ENCODE data around the gene HECTD2.

DNA sequence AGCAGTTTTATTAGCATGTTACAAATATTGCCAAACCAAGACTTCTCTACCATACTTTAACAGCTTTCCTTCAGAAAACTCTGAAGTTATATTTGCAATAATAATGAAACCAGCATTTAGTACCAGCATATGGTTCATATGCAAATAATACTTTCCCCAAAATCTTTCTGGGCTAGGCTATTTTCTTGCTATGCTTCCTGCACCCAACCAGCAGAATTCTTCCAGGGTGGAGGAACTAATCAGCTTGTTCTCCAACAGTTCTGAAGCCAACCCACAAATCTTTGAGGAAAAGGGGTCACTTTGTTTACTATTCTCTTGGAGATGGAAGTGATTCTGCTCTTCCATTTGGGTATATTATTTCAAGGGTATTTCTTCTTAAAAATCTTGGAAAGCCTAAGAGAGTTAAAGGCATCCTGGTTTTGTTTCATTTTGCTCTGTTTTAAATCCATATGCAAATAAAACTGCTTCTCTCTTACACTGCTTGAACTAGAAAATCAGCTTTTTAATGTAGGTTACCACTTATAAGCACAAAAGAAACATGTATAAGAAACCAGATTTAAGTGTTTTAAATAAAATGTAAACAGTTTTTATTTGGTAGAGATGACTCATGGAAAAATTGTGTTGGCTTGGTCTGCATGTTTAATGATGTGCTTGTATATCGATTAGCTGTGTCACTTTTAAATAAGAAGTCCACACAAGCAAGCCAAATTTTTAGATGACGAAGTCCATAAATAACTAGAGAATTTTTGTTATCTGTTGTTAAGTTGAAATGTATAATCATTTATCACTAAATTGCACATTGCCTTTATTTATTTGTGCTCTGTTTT lies 103.7 kb downstream of the HECTD2 start:
- TF ChIP-seq, protein P1, sequence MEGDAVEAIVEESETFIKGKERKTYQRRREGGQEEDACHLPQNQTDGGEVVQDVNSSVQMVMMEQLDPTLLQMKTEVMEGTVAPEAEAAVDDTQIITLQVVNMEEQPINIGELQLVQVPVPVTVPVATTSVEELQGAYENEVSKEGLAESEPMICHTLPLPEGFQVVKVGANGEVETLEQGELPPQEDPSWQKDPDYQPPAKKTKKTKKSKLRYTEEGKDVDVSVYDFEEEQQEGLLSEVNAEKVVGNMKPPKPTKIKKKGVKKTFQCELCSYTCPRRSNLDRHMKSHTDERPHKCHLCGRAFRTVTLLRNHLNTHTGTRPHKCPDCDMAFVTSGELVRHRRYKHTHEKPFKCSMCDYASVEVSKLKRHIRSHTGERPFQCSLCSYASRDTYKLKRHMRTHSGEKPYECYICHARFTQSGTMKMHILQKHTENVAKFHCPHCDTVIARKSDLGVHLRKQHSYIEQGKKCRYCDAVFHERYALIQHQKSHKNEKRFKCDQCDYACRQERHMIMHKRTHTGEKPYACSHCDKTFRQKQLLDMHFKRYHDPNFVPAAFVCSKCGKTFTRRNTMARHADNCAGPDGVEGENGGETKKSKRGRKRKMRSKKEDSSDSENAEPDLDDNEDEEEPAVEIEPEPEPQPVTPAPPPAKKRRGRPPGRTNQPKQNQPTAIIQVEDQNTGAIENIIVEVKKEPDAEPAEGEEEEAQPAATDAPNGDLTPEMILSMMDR (IDR thresholded peaks at IDR 0.05): no peak
- no peak for TF ChIP-seq POLR2A (IDR thresholded peaks at IDR 0.05)
